Activated CD4-positive, alpha-beta memory T cell treated with anti-CD3 and anti-CD28 coated beads, Interleukin-2, amount 10 ng/mL, durations not matched to agents 7 days and 5 days (primary cell): ENCODE measurements around the gene SPPL3. TPM values are rescaled to one million over a fixed set of nuclear protein-coding genes. Genes with fewer than 3 reads are reported as not detected.

Experiments used
- CTCF ChIA-PET: fragments of 350-600 bp; sonication (Branson Sonifier 250); formaldehyde crosslinking; loops from one replicate; lab custom pipeline; 2021; ENCODE audit warnings: antibody characterized with exemption, inconsistent platforms; lab: Charles Lee
- POLR2A ChIA-PET: fragments of 350-600 bp; sonication (Branson Sonifier 250); formaldehyde crosslinking; loops from one replicate; lab custom pipeline; 2021; ENCODE audit warnings: antibody characterized with exemption; lab: Charles Lee
- DNase-seq: peaks from one replicate; pipeline ENCODE4 v3.0.0-alpha.2; 2020
- H3K27ac Mint-ChIP-seq: one replicate; pipeline ENCODE4 v1.8.0; 2021; ENCODE audit warnings: mild to moderate bottlenecking, mixed read lengths
- H3K27me3 Mint-ChIP-seq: one replicate; pipeline ENCODE4 v1.8.0; 2021; ENCODE audit warnings: mixed read lengths
- H3K36me3 Mint-ChIP-seq: one replicate; pipeline ENCODE4 v1.8.0; 2021; ENCODE audit warnings: low read depth, mixed read lengths
- H3K4me1 Mint-ChIP-seq: one replicate; pipeline ENCODE4 v1.8.0; 2021; ENCODE audit warnings: mixed read lengths
- H3K4me3 Mint-ChIP-seq: one replicate; pipeline ENCODE4 v1.8.0; 2021; ENCODE audit warnings: mild to moderate bottlenecking, mixed read lengths
- H3K9me3 Mint-ChIP-seq: one replicate; pipeline ENCODE4 v1.8.0; 2021; ENCODE audit warnings: mixed read lengths
- total RNA-seq, 2 experiments: library from RNA; stranded (reverse); gene quantifications; one replicate each; pipeline ENCODE4 v1.2.3, GENCODE V29; 2021

The SPPL3 gene
- total RNA-seq, 2 experiments from 2014 or later: 32.0 to 32.1 TPM

- H3K27me3 Mint-ChIP-seq: no peaks in the 10 kb centered on the region
- POLR2A ChIA-PET: interaction anchor here (1.5 kb wide), 1 partner anchor 39 kb away, joined by 3 read pairs; the partner anchor contains the start of gene SPPL3
- CTCF ChIA-PET: no interaction called here
- H3K27ac Mint-ChIP-seq: no peak overlapping the region
- no peak overlapping the region for H3K4me3 Mint-ChIP-seq
- no peaks in the 10 kb centered on the region for H3K36me3 Mint-ChIP-seq
- DNase-seq: no peak
- no peaks in the 10 kb centered on the region for H3K9me3 Mint-ChIP-seq
- H3K4me1 Mint-ChIP-seq: peaks cover 5% of the 10 kb centered on the region
Observed at GRCh38 chr12:120865098-120865497, 39.1 kb downstream of the SPPL3 start.

- no peaks in the 10 kb centered on the region for H3K27me3 Mint-ChIP-seq
- H3K4me3 Mint-ChIP-seq: no peak overlapping the region
- peaks cover 5% of the 10 kb centered on the region for H3K9me3 Mint-ChIP-seq
- no peak overlapping the region for H3K27ac Mint-ChIP-seq
- ChIA-PET CTCF (interaction anchor here (1.5 kb wide), 1 partner anchor 216 kb away, joined by 3 read pairs; no protein-coding TSS in a partner anchor), POLR2A (no interaction called here)
- peaks cover 8% of the 10 kb centered on the region for H3K36me3 Mint-ChIP-seq
- H3K4me1 Mint-ChIP-seq: peaks cover 5% of the 10 kb centered on the region
- no peak for DNase-seq
Observed at GRCh38 chr12:120862664-120863063, 41.5 kb downstream of the SPPL3 start.

- H3K4me3 Mint-ChIP-seq: no peak overlapping the region
- peaks cover 5% of the 10 kb centered on the region for H3K9me3 Mint-ChIP-seq
- no peaks in the 10 kb centered on the region for H3K27me3 Mint-ChIP-seq
- no peak overlapping the region for H3K27ac Mint-ChIP-seq
- H3K4me1 Mint-ChIP-seq: peaks cover 15% of the 10 kb centered on the region
- ChIA-PET POLR2A (no interaction called here), CTCF (no interaction called here)
- no peak for DNase-seq
- peaks cover 14% of the 10 kb centered on the region for H3K36me3 Mint-ChIP-seq
Observed at GRCh38 chr12:120861074-120861795, 42.9 kb downstream of the SPPL3 start.

GRCh38 chr12:120858306-120859088 lies 45.7 kb downstream of the SPPL3 start:
- Mint-ChIP-seq H3K4me1 (peaks cover 25% of the 10 kb centered on the region), H3K27ac (no peak overlapping the region), H3K9me3 (peaks cover 5% of the 10 kb centered on the region), H3K27me3 (no peaks in the 10 kb centered on the region), H3K36me3 (peaks cover 14% of the 10 kb centered on the region), H3K4me3 (no peak overlapping the region)
- ChIA-PET CTCF (no interaction called here), POLR2A (no interaction called here)
- no peak for DNase-seq

- Mint-ChIP-seq H3K27me3 (no peaks in the 10 kb centered on the region), H3K27ac (no peak overlapping the region), H3K4me1 (peaks cover 27% of the 10 kb centered on the region), H3K9me3 (peaks cover 5% of the 10 kb centered on the region), H3K4me3 (no peak overlapping the region), H3K36me3 (peaks cover 14% of the 10 kb centered on the region)
- no peak for DNase-seq
- ChIA-PET CTCF (interaction anchor here (0.6 to 1.3 kb wide), 11 partner anchors 21 to 629 kb away, joined by 3 to 12 read pairs (median 4); partner anchors contain the start of gene SPPL3), POLR2A (interaction anchor here (0.7 to 1.2 kb wide), 2 partner anchors 29 to 63 kb away, joined by 3 read pairs; no protein-coding TSS in a partner anchor)
Observed at GRCh38 chr12:120856980-120857379, 47.2 kb downstream of the SPPL3 start.

- POLR2A ChIA-PET: no interaction called here
- no peak overlapping the region for H3K4me3 Mint-ChIP-seq
- H3K27me3 Mint-ChIP-seq: no peaks in the 10 kb centered on the region
- H3K36me3 Mint-ChIP-seq: peaks cover 14% of the 10 kb centered on the region
- peaks cover 37% of the 10 kb centered on the region for H3K4me1 Mint-ChIP-seq
- H3K27ac Mint-ChIP-seq: no peak overlapping the region
- CTCF ChIA-PET: interaction anchor here (0.6 to 1.3 kb wide), 8 partner anchors 29 to 628 kb away, joined by 3 to 12 read pairs (median 4); partner anchors contain the start of gene SPPL3
- no peak for DNase-seq
- H3K9me3 Mint-ChIP-seq: peaks cover 5% of the 10 kb centered on the region
Observed at GRCh38 chr12:120855823-120856588, 48.2 kb downstream of the SPPL3 start.

- DNase-seq: no peak
- CTCF ChIA-PET: interaction anchor here (1.4 kb wide), 1 partner anchor 117 kb away, joined by 4 read pairs; no protein-coding TSS in a partner anchor
- POLR2A ChIA-PET: no interaction called here
- H3K9me3 Mint-ChIP-seq: peaks cover 5% of the 10 kb centered on the region
- H3K4me1 Mint-ChIP-seq: peaks cover 46% of the 10 kb centered on the region
- H3K4me3 Mint-ChIP-seq: no peak overlapping the region
- peaks cover 14% of the 10 kb centered on the region for H3K36me3 Mint-ChIP-seq
- H3K27ac Mint-ChIP-seq: no peak overlapping the region
- H3K27me3 Mint-ChIP-seq: no peaks in the 10 kb centered on the region
Observed at GRCh38 chr12:120854804-120855203, 49.4 kb downstream of the SPPL3 start.

GRCh38 chr12:120853188-120853587 lies 51.0 kb downstream of the SPPL3 start:
- no peak overlapping the region for H3K4me3 Mint-ChIP-seq
- CTCF ChIA-PET: no interaction called here
- DNase-seq: no peak
- H3K27me3 Mint-ChIP-seq: no peaks in the 10 kb centered on the region
- POLR2A ChIA-PET: no interaction called here
- H3K36me3 Mint-ChIP-seq: peaks cover 6% of the 10 kb centered on the region
- no peak overlapping the region for H3K27ac Mint-ChIP-seq
- peaks cover under 1% of the 10 kb centered on the region for H3K9me3 Mint-ChIP-seq
- peaks cover 46% of the 10 kb centered on the region for H3K4me1 Mint-ChIP-seq

GRCh38 chr12:120851944-120852343 lies 52.2 kb downstream of the SPPL3 start:
- peaks cover 39% of the 10 kb centered on the region for H3K4me1 Mint-ChIP-seq
- POLR2A ChIA-PET: no interaction called here
- CTCF ChIA-PET: interaction anchor here (0.7 to 1.0 kb wide), 2 partner anchors 12 to 120 kb away, joined by 3 to 4 read pairs; no protein-coding TSS in a partner anchor
- no peak overlapping the region for H3K27ac Mint-ChIP-seq
- H3K36me3 Mint-ChIP-seq: no peaks in the 10 kb centered on the region
- no peaks in the 10 kb centered on the region for H3K27me3 Mint-ChIP-seq
- no peaks in the 10 kb centered on the region for H3K9me3 Mint-ChIP-seq
- DNase-seq: no peak
- H3K4me3 Mint-ChIP-seq: no peak overlapping the region

- no peaks in the 10 kb centered on the region for H3K36me3 Mint-ChIP-seq
- no peak overlapping the region for H3K4me3 Mint-ChIP-seq
- no peak overlapping the region for H3K27ac Mint-ChIP-seq
- H3K4me1 Mint-ChIP-seq: peaks cover 34% of the 10 kb centered on the region
- no peak for DNase-seq
- CTCF ChIA-PET: interaction anchor here (0.7 to 1.0 kb wide), 2 partner anchors 11 to 121 kb away, joined by 3 to 4 read pairs; no protein-coding TSS in a partner anchor
- POLR2A ChIA-PET: no interaction called here
- H3K27me3 Mint-ChIP-seq: no peaks in the 10 kb centered on the region
- H3K9me3 Mint-ChIP-seq: no peaks in the 10 kb centered on the region
Observed at GRCh38 chr12:120851444-120851843, 52.7 kb downstream of the SPPL3 start.

- no peaks in the 10 kb centered on the region for H3K27me3 Mint-ChIP-seq
- no peak overlapping the region for H3K4me3 Mint-ChIP-seq
- H3K4me1 Mint-ChIP-seq: peaks cover 33% of the 10 kb centered on the region
- DNase-seq: no peak
- H3K36me3 Mint-ChIP-seq: no peaks in the 10 kb centered on the region
- ChIA-PET CTCF (interaction anchor here (0.6 to 1.2 kb wide), 2 partner anchors 9 to 134 kb away, joined by 3 read pairs; no protein-coding TSS in a partner anchor), POLR2A (no interaction called here)
- H3K27ac Mint-ChIP-seq: no peak overlapping the region
- H3K9me3 Mint-ChIP-seq: no peaks in the 10 kb centered on the region
Observed at GRCh38 chr12:120849765-120850164, 54.4 kb downstream of the SPPL3 start.

GRCh38 chr12:120847814-120848213 lies 56.3 kb downstream of the SPPL3 start:
- Mint-ChIP-seq H3K4me3 (no peak overlapping the region), H3K4me1 (peaks cover 26% of the 10 kb centered on the region), H3K27me3 (no peaks in the 10 kb centered on the region), H3K9me3 (no peaks in the 10 kb centered on the region), H3K27ac (no peak overlapping the region), H3K36me3 (no peaks in the 10 kb centered on the region)
- ChIA-PET POLR2A (no interaction called here), CTCF (interaction anchor here (0.6 kb wide), 2 partner anchors 265 to 1185 kb away, joined by 3 to 5 read pairs; no protein-coding TSS in a partner anchor)
- DNase-seq: no peak
